Neural progenitor cell (in vitro differentiated cells): Measurements from ENCODE around the gene YBX2. TPM values are rescaled to one million over a fixed set of nuclear protein-coding genes. Genes with fewer than 3 reads are reported as not detected.

Experiments
- DNase-seq: peaks from one replicate; pipeline ENCODE4 v3.0.0-alpha.2; 2016; ENCODE audit warnings: low spot score
- H2AFZ ChIP-seq: fragments of 200-600 bp; sonication (generic); replicated peaks from 2 replicates; pipeline ENCODE4 v1.6.1; 2016; ENCODE audit warnings: antibody characterized with exemption
- H3F3A ChIP-seq: fragments of 200-600 bp; sonication (generic); 2 replicates; pipeline ENCODE4 v1.6.1; 2016; ENCODE audit warnings: antibody characterized with exemption, low read depth
- H3K27ac ChIP-seq: fragments of 200-600 bp; sonication (generic); 2 replicates; pipeline ENCODE4 v1.5.1; 2016; ENCODE audit warnings: mild to moderate bottlenecking
- H3K27me3 ChIP-seq: fragments of 200-600 bp; sonication (generic); 2 replicates; pipeline ENCODE4 v1.6.1; 2016; ENCODE audit warnings: mild to moderate bottlenecking, moderate library complexity
- H3K36me3 ChIP-seq: fragments of 200-600 bp; sonication (generic); 2 replicates; pipeline ENCODE4 v1.5.1; 2016
- H3K4me1 ChIP-seq: fragments of 200-600 bp; sonication (generic); 2 replicates; pipeline ENCODE4 v1.6.1; 2016; ENCODE audit warnings: mixed run types
- H3K4me2 ChIP-seq: fragments of 200-600 bp; sonication (generic); 2 replicates; pipeline ENCODE4 v1.6.1; 2016
- H3K4me3 ChIP-seq: fragments of 200-600 bp; sonication (generic); 2 replicates; pipeline ENCODE4 v1.5.1; 2016
- H3K79me2 ChIP-seq: fragments of 200-600 bp; sonication (generic); 2 replicates; pipeline ENCODE4 v1.6.1; 2016; ENCODE audit warnings: low read depth
- H3K9ac ChIP-seq: fragments of 200-600 bp; sonication (generic); 2 replicates; pipeline ENCODE4 v1.6.1; 2016
- H3K9me3 ChIP-seq: fragments of 200-600 bp; sonication (generic); 2 replicates; pipeline ENCODE4 v1.5.1; 2016; ENCODE audit warnings: low read depth
- H4K20me1 ChIP-seq: fragments of 200-600 bp; sonication (generic); 2 replicates; pipeline ENCODE4 v1.6.1; 2016; ENCODE audit warnings: low read depth
- H3K27ac Mint-ChIP-seq: 3 replicates; pipeline ENCODE4 v1.8.0; 2021; ENCODE audit warnings: mixed read lengths
- H3K27me3 Mint-ChIP-seq: 2 replicates; pipeline ENCODE4 v1.8.0; 2022; ENCODE audit warnings: low read depth, mild to moderate bottlenecking, inconsistent platforms, moderate library complexity, mixed read lengths; ENCODE audit not compliant: insufficient read depth
- H3K36me3 Mint-ChIP-seq: 3 replicates; pipeline ENCODE4 v1.8.0; 2021; ENCODE audit warnings: mixed read lengths
- H3K4me1 Mint-ChIP-seq: 3 replicates; pipeline ENCODE4 v1.8.0; 2021; ENCODE audit warnings: mixed read lengths
- H3K4me3 Mint-ChIP-seq: 3 replicates; pipeline ENCODE4 v1.8.0; 2021; ENCODE audit warnings: mild to moderate bottlenecking, moderate library complexity, mixed read lengths
- H3K9me3 Mint-ChIP-seq: 3 replicates; pipeline ENCODE4 v1.8.0; 2020; ENCODE audit warnings: mixed read lengths
- CTCF ChIP-seq: fragments of 200-600 bp; sonication (generic); IDR thresholded peaks from 2 replicates; pipeline ENCODE4 v1.5.1; 2017; ENCODE audit warnings: antibody characterized with exemption, mild to moderate bottlenecking
- EZH2 ChIP-seq: fragments of 200-600 bp; sonication (generic); IDR thresholded peaks from 2 replicates; pipeline ENCODE4 v1.6.1; 2017; ENCODE audit warnings: antibody characterized with exemption, mild to moderate bottlenecking, moderate library complexity
- EZH2phosphoT487 ChIP-seq: fragments of 200-600 bp; sonication (generic); IDR thresholded peaks from 2 replicates; pipeline ENCODE4 v1.6.1; 2017; ENCODE audit warnings: antibody characterized with exemption
- total RNA-seq: library from RNA; depleted of rRNA; stranded (reverse); fragments of >200 nt; gene quantifications from 2 replicates; pipeline ENCODE4 v1.2.3, GENCODE V29; 2015; ENCODE audit warnings: low replicate concordance

YBX2 gene
- total RNA-seq: 2.7 and 9.1 TPM in 2 replicates

- Histone ChIP-seq H3K9ac (no peak within 1 kb of the TSS), H3K4me2 (peak within 1 kb of the TSS; percentile 77), H3K9me3 (no peaks in the 10 kb centered on the region), H3K36me3 (no peaks in the 10 kb centered on the region), H3F3A (peaks cover 40% of the 10 kb centered on the region), H3K4me3 (peak within 1 kb of the TSS; percentile 45), H3K79me2 (no peaks in the 10 kb centered on the region), H3K4me1 (peaks cover 7% of the 10 kb centered on the region), H2AFZ (no peak within 1 kb of the TSS), H4K20me1 (peaks cover 11% of the 10 kb centered on the region), H3K27ac (no peak within 1 kb of the TSS), H3K27me3 (peaks cover 92% of the 10 kb centered on the region)
- Mint-ChIP-seq H3K4me3 (peak within 1 kb of the TSS; percentile 80), H3K36me3 (no peaks in the 10 kb centered on the region), H3K27me3 (peaks cover 28% of the 10 kb centered on the region), H3K4me1 (peaks cover 19% of the 10 kb centered on the region), H3K27ac (no peak within 1 kb of the TSS), H3K9me3 (peaks cover 2% of the 10 kb centered on the region)
- TF ChIP-seq EZH2 (peak; percentile 33), CTCF (no peak), EZH2phosphoT487 (no peak)
- DNase-seq: peak; percentile 95
Observed at GRCh38 chr17:7294614-7295153, at the start of gene YBX2. TSS of gene YBX2 (minus strand) at chr17:7294639. CDS start at chr17:7294500, 139 bp downstream.

GRCh38 chr17:7343250-7343649, 48.8 kb upstream of the YBX2 start:
- no peaks in the 10 kb centered on the region for H3K36me3 Mint-ChIP-seq

GRCh38 chr17:7341842-7342241, 47.4 kb upstream of the YBX2 start:
- Histone ChIP-seq H3K4me3 (no peak overlapping the region), H3K27ac (no peak overlapping the region), H3K79me2 (no peaks in the 10 kb centered on the region), H3K4me1 (peaks cover 2% of the 10 kb centered on the region), H4K20me1 (no peaks in the 10 kb centered on the region), H3K4me2 (no peak overlapping the region), H3K36me3 (no peaks in the 10 kb centered on the region), H3F3A (peaks cover 17% of the 10 kb centered on the region), H3K27me3 (no peaks in the 10 kb centered on the region), H3K9ac (no peak overlapping the region), H2AFZ (no peak overlapping the region), H3K9me3 (no peaks in the 10 kb centered on the region)
- Mint-ChIP-seq H3K36me3 (no peaks in the 10 kb centered on the region), H3K27ac (no peak overlapping the region), H3K27me3 (peaks cover 7% of the 10 kb centered on the region), H3K4me3 (no peak overlapping the region), H3K4me1 (peaks cover 8% of the 10 kb centered on the region), H3K9me3 (no peaks in the 10 kb centered on the region)
- no peak for TF ChIP-seq EZH2phosphoT487
- no peak for TF ChIP-seq CTCF
- TF ChIP-seq EZH2: no peak
- DNase-seq: no peak

More at GRCh38 chr17:7343250-7343649, 48.8 kb upstream of the YBX2 start:
- H3K4me1 Mint-ChIP-seq: peaks cover 3% of the 10 kb centered on the region
- Histone ChIP-seq H3K9ac (no peak overlapping the region), H2AFZ (no peak overlapping the region), H3K27me3 (no peaks in the 10 kb centered on the region), H3K4me2 (no peak overlapping the region), H3K9me3 (no peaks in the 10 kb centered on the region), H3K79me2 (no peaks in the 10 kb centered on the region), H3K4me1 (no peaks in the 10 kb centered on the region), H4K20me1 (no peaks in the 10 kb centered on the region), H3K36me3 (no peaks in the 10 kb centered on the region), H3F3A (peaks cover 5% of the 10 kb centered on the region), H3K27ac (no peak overlapping the region), H3K4me3 (no peak overlapping the region)
- H3K4me3 Mint-ChIP-seq: no peak overlapping the region
- no peak overlapping the region for H3K27ac Mint-ChIP-seq
- no peak for DNase-seq
- H3K27me3 Mint-ChIP-seq: peaks cover 7% of the 10 kb centered on the region
- no peaks in the 10 kb centered on the region for H3K9me3 Mint-ChIP-seq
- no peak for TF ChIP-seq EZH2phosphoT487
- TF ChIP-seq EZH2: no peak
- no peak for TF ChIP-seq CTCF
